NCI-H82 (cell line): ENCODE data around the gene CAMK2N2.
A peak's percentile ranks its signal among the peaks of the same experiment; 100 is the strongest.
"Not testable (repeated sequence)": the region's sequence is repeated elsewhere in the genome, so short reads cannot be mapped to it uniquely, and the experiment has no call there.

Experiments used
- DNase-seq: peaks from one replicate; lab custom pipeline; 2025; lab: John Stamatoyannopoulos, UW

Gene CAMK2N2

DNA sequence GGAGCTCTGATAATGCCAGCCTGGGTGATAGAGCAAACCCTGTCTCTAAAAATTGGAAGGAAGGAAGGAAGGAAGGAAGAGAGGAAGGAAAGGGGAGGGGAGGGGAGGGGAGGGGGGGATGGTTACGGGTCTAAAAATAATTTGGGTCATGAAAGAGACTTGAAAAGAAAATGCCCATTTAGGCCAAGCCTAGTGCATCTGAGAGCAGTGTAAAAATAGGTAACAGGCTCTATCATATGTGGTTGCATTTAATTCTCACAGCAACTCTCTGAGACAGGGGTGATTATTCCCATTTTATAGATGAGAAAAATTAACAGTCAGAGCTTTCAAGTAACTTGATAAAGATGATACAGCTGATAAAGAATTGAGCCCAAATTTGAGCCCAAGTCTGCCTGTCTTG lies 10.9 kb upstream of the CAMK2N2 start:
- no peak for DNase-seq

DNA sequence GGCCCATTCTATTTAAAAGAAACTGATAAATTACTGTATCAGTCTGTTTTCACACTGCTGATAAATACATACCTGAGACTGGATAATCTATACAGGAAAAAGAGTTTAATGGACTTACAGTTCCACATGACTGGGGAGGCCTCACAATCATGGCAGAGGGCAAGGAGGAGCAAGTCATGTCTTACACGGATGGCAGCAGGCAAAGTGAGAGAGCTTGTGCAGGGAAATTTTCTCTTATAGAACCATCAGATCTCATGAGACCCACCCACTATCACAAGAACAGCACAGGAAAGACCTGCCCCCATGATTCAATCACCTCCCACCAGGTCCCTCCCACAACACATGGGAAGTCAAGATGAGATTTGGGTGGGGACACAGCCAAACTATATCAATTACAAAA lies 5.9 kb upstream of the CAMK2N2 start:
- DNase-seq: not testable (repeated sequence)

DNA sequence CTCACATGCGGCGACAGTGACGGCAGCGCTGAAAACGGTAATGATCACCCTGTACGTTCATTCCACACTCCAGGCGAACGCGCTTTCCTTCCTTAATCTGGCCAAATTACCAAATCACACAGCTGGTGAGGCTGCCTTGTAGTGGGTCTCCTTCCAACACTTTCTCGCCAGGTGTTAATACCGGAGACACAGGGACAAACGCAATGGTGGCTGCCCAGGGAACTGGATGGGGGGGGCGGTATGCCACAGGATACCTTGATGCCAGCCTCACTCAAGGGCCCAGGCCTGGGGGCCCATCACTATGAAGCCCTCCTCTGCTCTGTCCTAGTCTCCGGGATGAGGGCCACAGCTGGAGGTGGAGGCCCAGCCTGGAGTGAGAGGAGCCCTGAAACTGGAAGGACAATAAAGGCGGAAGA lies 1.4 kb upstream of the CAMK2N2 start:
- DNase-seq: peak; percentile 50

DNA sequence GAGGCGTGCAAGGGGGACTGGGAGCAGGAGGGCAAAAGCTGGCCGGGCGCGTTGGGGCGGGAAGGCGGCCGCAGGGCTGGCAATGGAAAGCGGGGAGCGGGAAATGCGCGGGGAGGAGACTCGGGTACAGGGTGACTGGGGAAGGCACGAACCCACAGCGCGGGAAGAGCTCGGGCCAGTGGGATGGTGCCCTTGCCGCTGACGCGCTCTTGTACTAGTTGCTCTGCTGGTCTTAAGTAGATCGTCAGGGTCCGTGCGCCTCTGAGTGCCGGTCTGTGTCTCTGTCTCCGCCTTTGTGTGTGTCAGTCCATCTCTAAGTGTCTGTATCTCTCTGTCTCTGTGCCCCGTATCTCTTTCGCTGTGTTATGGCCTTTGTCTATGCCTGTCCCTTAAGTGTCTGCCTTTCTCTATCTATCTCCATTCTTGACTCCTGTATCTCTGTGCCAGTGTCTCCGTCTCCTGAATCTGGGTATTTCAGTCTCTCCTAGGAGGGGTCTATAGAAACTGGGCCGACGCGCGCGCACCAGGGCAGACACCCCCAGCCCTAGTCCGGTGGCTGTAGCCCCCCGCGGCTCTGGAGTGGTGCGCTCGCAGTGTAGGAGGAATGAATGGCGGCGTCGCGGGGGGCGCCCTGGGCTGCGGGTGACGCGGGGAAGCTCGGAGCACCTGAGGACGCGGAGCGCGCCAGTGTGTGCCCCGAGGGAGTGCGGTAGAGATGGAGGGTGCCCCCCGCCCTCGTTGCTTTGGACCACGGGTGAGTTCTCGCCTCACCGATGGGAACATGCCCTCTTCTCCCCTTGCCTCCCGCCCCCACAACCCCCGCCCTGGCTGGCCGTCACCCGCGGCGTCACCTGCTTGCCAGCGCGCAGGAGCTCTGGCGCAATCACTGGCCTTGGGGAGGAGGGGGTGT lies 756 bp upstream of the CAMK2N2 start:
- DNase-seq: peak; percentile 90

DNA sequence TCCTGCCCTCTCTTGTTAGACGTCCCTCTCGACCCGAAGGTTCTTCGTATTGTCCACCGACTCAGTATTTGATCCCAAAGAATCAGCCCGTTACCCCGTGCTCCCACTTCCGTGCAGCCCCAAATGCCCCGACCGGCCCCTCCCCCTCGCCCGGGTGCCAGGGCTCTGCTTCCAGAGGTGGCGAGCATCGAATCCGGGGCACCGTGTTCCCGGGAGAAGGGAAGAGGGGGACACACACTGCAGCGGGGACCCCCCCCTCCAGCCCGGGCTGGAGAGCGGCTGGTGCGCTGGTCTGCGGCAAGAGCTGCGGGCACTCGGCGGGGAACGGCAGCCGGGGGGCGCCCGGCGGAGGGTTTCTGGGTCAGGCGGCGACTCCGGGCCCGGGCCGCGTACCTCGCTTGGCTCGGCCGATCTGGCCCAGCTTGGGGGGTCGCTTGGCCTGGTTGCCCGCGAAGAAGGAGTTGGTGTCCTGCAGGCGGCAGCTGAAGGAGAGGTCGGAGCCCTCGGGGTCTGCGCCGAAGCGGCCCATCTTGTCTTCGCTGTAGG lies 556 bp downstream of the CAMK2N2 start:
- DNase-seq: no peak

DNA sequence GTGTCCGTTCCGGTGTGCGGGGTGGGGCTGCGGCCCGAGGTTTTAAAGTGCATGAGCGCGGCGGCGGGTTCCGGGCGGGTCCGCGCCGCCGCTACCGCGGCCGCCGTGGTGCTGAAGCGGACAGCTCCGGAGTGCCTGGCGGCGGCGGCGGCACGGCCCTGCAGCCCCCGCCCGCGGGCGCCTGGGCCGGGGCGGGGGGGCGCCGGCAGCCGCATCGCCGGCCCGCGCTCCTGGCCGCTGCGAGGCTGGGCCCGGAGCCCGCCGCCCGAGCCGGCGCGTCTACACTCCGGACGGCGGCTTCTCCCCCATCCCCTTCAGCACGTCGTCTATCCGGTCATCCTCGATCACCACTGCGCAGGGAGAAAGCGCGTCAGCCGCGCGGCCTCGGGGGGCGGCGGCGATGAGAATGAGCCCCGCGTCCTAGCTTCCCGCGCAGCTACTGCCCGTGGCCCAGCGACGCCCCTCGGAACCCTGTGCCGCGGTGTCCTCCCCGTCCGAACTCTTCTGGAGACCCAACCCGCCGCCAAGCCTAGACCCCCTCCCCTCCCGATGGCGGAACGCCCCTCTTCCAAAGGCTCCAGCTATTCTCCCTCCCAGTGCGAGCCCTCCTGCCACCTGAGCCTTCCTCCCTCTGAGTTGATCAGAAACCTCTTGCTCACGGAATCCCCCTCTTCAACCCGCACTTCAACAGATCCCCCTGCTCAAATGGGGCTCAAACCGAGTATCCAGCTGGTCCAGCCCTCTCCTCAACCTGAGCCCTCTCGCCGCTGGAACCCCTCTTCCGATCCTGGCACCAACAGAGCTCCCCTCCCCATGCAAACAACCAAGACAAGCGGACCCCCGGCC lies 1.3 kb downstream of the CAMK2N2 start:
- DNase-seq: peak; percentile 71

DNA sequence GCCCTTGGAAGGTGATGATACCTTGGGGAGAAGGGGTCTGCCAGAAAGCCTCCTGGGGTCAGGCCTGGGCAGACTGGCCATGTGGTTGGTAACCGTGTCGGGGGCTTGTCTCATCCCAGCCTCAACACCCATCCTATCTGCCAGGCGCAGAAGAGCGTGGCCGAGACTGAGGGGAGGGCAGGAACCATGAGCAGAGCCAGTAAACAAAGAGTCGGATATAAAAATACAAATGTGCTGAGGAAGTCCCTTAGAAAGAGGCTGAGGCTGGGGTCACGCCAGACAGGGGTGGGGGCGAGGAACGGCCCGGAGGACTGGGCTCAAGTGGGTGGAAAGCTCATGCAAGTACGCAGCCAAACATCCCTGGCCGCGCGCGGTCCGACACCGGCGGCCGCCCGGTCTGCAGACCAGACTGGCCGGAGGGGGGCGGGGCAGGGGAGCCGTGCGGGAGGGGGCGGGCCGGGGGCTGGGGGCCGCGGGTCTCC lies 1.9 kb downstream of the CAMK2N2 start:
- DNase-seq: no peak

DNA sequence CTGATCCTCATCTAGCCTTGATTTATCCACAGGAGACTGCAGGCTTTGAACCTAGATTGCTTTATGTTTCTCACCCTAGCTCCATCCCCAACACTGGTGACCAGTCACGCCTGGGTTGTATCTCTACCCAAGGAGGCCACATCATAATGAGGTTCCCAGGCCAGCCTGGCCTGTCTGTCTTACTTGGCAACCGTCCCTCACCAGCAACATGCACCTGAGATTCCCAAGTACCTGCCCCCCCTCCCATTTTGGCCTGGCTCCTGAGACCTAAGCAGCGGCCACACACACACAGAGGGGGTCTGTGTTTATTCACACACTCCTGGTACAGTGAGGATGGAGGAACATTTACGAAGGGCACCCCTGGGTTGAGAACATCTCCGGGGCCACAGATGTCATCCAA lies 2.4 kb downstream of the CAMK2N2 start:
- DNase-seq: no peak

DNA sequence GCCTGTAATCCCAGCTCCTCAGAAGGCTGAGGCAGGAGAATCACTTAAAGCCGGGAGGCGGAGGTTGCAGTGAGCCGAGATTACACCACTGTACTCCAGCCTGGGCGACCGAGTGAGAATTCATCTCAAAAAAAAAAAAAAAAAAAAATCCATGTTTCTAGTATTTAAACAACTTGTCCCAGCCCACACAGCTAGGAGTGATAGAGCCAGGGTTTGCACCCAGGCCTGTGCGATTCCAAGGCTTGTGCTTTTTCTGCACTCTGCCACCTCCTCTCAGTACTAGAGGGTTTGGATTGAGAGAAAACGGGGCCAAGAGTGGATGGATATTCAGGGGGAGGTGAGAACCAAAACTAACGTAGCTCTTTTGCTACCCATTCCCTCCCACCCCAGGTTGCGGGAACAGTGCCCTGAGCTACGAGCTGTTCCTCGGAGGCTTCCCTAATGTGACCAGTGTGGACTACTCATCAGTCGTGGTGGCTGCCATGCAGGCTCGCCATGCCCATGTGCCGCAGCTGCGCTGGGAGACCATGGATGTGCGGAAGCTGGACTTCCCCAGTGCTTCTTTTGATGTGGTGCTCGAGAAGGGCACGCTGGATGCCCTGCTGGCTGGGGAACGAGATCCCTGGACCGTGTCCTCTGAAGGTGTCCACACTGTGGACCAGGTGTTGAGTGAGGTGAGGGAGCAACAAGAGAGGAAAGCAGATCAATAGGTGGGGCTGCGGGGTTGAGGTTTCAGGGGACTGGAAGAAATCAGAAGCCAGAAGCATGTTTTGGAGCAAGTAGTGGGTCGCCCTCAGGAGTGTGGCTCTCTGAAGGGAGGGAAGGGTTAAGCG lies 4.1 kb downstream of the CAMK2N2 start:
- DNase-seq: no peak

DNA sequence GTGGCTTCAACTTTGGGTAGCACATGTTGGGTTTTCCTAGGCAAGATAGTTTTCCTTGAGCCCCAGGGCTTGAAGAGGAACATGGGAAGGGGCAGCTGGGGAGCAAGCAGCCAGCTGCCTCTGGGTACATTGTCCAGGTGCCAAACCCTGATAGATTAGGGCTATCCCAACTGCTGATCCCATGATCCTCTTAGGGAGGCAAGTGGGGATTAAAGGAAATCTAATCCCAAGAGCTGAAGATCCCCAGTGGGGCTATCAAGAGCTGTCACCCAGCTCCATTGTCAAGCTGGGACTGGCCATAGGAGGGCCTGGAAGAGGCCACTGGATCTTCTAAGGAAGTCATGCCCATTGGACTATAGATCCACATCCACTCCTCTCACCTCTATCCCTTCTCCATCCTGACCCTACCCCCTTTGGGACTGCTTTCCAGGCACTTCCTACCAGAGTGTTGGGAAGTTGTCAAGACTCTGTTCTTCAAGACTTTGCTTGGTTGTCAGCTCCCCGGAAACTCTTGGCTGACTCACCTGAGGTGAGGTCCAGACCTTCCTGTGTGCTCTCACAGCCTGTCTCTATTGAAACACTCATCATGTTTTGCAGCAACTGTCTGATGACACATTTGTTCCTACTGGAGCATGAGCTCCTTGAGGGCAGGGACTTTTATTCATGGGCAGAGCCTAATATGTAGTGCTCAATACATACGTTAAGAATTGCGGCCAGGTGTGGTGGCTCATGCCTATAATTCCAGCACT lies 5.9 kb downstream of the CAMK2N2 start:
- DNase-seq: peak; percentile 99

DNA sequence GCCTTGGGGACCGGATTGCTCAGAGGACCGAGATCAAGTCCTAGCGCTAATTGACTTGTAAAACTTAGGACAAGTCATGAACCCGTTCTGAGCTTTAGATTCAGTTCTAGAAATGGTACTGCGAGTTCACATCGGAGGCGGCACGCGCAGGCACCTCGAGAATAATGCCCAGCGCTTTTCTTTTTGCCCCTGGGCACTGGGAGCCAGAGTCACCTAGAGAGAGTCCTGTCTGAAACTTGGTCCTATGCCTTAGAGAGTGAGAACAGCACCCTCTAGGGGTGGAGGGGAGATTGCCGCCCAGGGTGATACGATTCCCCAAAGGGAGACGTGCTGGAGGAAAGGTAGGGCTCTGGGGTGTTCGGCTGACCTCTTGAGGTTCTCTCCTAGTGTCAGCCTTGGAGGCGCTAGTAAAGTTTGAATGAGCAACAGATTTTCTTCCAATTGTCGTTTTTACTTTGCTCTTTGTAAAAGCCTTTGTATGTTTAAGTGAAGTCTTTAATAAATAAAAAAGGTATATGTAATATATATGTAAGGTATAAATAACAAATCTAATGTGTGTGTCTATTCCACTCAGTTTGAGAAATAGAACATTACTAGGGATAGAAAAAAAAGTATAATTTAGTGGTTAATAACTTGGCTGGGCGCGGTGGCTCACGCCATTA lies 11.1 kb downstream of the CAMK2N2 start:
- DNase-seq: peak; percentile 99

DNA sequence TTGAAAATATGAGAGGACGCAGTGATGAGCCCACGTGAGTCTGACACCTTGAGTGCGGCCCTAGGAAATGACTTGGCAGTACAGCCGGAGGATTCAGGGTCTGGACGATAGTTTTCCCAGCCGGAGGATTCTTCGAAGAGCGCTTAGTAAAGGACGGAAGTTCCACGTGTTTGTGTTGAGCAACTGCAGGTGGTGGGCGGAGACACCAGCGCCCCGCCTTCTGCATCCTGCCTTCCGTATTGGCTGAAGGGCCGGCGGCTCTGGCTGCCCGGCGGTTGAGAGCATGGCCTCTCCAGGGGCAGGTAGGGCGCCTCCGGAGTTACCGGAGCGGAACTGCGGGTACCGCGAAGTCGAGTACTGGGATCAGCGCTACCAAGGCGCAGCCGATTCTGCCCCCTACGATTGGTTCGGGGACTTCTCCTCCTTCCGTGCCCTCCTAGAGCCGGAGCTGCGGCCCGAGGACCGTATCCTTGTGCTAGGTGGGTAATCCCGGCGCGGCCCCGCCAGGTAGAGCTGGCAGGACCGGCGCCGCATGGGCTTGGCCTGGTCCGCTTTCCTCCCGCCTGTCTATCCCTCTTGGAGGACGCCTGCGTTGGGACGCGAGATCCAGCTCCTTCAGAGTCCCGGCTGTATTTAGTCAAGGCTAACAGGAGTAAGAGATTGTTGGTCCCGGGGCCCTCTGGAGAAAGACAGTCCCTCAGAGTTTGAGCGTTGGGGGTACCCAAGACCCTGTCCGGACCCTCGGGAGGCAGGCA lies 11.8 kb downstream of the CAMK2N2 start, which contains the start of gene EEF1AKMT4:
TSS of gene EEF1AKMT4 (plus strand) at position 261 of the 755 bp plus-strand sequence. CDS start at position 284, 23 bp downstream.
- DNase-seq: peak; percentile 100

DNA sequence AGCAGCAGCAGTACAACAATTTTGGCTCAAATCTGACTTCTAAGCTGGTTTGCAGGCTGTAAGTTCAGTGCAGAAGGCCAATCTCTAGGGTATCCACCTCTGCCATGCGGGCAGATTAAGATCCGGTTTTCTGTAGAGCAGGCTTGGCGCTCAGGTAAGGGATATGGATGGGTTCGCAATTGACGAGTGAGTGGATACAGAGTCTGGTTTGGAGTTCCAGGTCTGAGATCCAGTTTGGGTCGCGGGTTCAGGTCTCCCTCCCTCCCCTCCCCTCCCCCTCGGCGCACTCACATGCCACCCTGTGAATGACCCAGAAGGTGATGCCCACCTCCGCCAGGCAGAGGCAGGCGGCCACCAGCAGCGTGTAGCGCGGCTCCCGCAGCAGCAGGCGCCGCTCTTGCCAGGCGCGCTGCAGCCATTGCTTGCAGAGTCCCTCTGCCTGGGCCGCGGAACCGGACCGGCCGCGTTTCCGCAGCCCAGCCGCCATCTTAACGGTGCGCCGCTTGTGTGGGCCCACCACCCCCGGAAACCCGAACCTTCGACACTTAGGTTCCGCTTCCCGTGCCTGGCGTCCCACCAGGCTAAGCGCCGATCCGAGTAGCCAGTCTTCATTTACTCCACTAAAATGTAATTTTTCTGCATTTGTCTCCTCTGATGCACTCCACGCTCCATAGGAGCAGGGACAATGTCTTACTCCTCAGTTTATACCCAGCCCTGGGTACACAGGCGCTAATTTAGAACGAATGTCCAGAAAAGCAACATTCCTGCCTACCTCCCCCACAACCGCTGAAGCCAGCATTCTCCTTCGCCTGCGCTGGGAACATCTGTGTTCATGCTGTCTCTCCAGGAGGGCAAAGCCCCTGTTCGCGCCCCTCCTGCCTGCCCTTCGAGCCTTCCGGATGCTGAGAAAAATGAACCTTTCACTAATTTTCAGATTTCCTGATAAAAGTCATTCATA lies 12.6 kb downstream of the CAMK2N2 start, which contains the start of gene ALG3:
TSS of gene ALG3 (minus strand) at position 509 of the 958 bp plus-strand sequence. CDS start at position 487, 22 bp downstream.
- DNase-seq: peak; percentile 94

DNA sequence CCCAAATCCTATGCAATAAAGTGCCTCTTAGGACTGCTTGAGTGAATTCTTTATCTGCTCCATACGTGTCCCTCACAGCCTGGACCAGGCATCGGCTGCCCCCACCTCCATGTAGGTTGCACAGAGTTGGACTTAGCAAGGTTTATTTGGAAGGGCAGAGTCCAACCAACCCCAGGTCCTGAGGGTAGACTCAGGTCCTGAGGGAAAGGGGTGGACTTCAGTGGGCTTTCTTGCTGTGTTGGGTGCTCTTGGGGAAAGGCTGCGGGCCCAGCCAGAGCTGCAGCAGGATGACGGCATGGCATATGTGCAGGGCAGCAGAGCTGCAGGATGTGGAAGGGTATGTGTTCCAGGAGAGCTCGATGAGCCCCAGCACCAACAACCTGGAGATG lies 19.1 kb downstream of the CAMK2N2 start:
- no peak for DNase-seq

DNA sequence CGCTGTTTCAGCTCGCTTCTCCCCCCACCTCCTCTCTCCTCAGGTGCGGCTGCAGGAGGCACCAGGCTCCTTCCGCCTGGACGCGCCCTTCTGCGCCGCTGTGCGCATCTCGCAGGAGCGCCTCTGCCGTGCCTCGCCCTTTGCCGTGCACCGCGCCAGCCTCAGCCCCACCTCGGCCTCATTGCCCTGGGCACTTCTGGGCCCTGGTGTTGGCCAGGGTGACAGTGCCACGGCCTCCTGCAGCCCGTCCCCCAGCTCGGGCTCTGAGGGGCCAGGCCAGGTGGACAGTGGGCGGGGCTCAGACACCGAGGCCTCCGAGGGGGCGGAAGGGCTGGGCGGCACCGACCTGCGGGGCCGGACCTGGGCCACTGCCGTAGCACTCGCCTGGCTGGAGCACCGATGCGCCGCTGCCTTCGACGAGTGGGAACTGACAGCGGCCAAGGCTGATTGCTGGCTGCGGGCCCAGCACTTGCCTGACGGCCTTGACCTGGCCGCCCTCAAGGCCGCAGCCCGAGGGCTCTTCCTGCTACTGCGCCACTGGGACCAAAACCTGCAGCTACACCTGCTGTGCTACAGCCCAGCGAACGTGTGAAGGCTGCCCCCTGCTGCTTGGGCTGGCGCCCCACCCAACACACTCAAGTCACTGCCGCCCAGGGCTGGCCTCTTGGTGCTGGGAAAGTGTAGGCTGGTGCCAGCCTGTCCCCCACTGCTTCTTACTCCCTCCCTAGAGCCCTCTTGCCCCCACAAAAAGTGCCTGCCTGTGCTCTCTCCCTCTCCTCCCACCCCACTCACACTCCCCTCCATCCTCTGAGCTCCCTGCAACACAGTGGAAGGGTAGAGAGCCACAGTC lies 19.7 kb downstream of the CAMK2N2 start:
- DNase-seq: peak; percentile 62

DNA sequence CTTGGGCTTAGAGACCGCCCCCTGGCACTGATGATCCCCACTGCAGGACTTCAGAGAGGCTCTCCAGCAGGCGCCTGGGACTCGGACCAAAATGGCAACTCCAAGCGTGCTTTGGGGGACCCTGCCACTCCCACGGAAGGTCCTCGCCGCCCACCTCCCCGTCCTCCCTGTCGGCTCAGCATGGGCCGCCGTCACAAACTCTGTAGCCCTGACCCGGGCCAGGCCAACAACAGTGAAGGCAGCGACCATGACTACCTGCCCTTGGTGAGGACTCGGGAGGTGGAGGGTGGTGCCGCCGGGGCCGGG lies 20.3 kb downstream of the CAMK2N2 start:
- no peak for DNase-seq

DNA sequence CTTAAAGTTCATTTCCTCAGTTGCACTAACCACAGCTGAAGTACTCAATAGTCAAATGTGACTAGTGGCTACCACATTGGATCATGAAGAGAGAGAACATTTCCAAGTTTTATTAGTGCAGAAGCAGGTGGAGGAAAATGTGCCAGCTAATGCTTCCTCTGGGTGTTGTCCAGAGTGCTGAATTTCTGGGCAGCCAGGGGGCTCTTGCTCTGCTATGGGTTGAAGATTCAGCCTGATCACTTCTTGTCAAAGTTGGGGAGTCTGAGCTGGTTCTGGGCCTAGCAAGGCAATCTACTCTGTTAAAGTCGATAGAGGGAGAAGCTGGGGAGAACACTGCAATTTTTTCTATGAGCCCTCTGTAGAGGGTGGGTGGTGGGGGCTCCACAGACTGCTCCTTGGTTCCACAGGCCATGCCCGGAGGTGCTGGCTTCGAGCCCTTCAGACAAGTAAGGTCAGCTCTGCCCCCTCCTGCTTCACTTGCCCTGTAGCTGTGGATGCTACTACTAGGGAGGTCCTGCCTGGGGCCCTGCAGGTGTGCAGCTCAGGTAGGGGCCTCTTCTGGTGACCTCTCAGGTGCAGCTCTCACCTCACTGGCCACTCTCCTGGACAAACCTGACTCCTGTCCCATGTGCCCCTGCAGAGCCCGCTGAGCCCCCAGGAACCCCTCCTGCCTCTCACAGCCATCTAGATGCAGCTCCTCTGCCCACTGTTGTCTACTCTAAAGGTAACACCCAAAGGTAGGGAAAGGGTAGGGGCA lies 20.8 kb downstream of the CAMK2N2 start:
- DNase-seq: no peak
